ELF-1 (cell line): Measurements from ENCODE around the gene PHACTR1.
"Not testable (repeated sequence)": the region's sequence is repeated elsewhere in the genome, so short reads cannot be mapped to it uniquely, and the experiment has no call there.

Experiments
- DNase-seq: peaks from one replicate; pipeline ENCODE4 v3.0.0-alpha.2; 2016; ENCODE audit warnings: low read depth, low spot score

The PHACTR1 gene

GRCh38 chr6:13304580-13305260 is 588.2 kb downstream of the PHACTR1 start:
- no peak for DNase-seq

GRCh38 chr6:13305288-13305687 is 588.7 kb downstream of the PHACTR1 start:
- no peak for DNase-seq

GRCh38 chr6:13305791-13306190 is 589.2 kb downstream of the PHACTR1 start:
- no peak for DNase-seq

DNA sequence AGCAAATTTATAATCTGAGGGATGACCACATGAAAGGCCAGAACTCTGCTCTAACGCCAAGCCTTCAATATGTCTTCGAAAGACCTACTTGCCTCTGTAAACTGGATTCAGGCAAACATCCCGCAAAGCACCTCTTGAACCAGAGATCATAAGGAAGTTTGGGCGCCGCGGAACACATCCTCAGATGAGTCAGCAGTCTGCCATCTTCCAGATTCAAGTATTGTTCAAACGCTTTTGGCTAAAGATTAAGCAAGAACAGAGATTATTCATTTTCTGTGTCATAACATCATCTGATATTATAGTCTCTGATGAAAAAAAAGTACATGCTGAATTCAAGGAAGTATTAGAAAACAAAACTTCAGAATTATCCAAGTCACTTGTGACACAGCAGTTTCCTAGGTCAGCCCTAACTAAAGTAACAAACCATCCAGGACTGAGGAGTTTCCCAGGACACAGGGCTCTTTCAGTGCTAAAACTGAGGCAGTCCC is 591.0 kb downstream of the PHACTR1 start:
- no peak for DNase-seq

DNA sequence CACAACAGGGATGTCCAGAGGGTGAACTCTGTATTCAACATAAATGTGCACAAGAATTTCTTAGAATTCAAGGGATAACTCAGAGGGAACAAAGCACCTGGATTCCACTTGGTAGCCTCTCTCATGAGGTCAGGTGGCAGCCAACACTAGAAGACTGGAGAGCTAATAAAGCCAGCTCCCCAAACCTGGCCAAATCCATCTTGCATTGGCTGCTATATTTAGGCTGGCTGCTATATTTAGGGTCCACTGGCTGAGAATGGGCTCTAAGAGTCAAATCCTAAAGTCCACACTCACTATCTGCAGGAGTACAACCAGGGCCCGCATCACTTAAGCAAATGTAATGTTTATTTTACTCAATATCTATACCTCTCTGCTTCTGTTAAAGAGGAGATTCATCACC is 591.8 kb downstream of the PHACTR1 start:
- DNase-seq, result no peak

GRCh38 chr6:13311155-13311554 is 594.6 kb downstream of the PHACTR1 start:
- no peak for DNase-seq

DNA sequence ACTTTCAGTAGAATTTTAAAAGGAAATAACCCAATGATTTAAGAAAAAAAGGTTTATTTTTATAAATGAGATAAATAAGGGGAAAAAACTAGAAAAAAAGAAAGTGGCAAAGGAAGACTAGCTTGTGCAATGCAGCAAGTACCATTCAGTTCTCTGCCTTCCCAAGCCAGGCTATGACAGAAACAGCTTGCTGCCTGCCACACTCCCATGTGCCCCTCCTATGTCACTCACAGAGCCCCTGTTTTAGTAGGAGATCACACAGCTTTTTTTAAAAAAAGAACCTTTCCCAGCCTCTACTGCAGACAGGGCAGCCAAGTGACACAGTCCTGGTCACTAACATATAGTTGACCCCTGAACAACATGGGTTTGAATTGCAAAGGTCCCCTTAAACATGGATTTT is 598.2 kb downstream of the PHACTR1 start:
- no peak for DNase-seq

GRCh38 chr6:13315896-13316295 is 599.3 kb downstream of the PHACTR1 start:
- DNase-seq, result no peak

DNA sequence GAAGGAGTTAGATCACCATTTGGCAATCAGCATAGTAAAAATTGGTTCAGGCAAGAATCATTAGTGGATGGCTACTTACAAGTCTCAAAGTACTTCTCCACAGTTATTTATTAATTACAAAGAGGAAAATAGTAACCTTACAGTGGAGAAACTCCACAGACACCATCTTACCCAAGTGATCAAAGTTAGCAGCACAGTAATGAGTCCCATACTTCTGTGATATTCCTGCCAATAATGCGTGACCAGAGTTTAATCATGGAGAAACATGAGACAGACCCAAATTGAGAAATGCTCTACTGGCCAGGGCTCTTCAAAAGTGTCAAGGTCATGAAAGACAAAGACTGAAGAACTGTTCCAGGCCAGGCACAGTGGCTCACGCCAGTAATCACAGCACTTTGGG is 602.3 kb downstream of the PHACTR1 start:
- no peak for DNase-seq

- no peak for DNase-seq
Observed at GRCh38 chr6:13319891-13320564, 603.5 kb downstream of the PHACTR1 start.

DNA sequence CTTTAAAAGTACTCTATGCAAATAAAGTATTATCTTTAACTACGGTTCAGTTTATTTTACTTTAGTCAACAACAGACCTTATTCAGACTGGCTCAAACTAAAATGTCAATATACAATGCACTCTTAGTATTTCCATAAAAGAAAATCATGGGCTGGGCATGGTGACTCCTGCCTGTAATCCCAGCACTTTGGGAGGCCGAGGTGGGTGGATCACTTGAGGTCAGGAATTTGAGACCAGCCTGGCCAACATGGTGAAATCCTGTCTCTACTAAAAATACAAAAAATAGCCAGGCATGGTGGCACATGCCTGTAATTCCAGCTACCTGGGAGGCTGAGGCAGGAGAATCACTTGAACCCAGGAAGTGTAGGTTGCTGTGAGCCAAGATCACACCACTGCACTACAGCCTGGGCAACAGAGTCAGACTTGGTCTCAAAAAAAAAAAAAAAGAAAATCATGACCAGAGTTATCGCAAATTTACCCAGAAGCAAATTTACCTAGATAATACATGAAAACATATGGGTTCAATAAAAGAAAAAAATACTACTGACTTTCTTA is 609.5 kb downstream of the PHACTR1 start:
- DNase-seq, result not testable (repeated sequence)

- no peak for DNase-seq
Observed at GRCh38 chr6:13327691-13328075, 611.1 kb downstream of the PHACTR1 start.

GRCh38 chr6:13328076-13328874 is 611.7 kb downstream of the PHACTR1 start, which contains the start of gene TBC1D7:
TBC1D7 (minus strand) TSS chr6:13328537; CDS start chr6:13326898, 1,639 bp downstream.
- peak; percentile 97 for DNase-seq

GRCh38 chr6:13328875-13329183 is 612.3 kb downstream of the PHACTR1 start:
- no peak for DNase-seq

GRCh38 chr6:13331516-13332348 is 615.2 kb downstream of the PHACTR1 start:
- DNase-seq, result no peak

GRCh38 chr6:13332349-13332706 is 615.8 kb downstream of the PHACTR1 start:
- DNase-seq, result no peak

- peak; percentile 30 for DNase-seq
Observed at GRCh38 chr6:13334953-13335352, 618.4 kb downstream of the PHACTR1 start.

DNA sequence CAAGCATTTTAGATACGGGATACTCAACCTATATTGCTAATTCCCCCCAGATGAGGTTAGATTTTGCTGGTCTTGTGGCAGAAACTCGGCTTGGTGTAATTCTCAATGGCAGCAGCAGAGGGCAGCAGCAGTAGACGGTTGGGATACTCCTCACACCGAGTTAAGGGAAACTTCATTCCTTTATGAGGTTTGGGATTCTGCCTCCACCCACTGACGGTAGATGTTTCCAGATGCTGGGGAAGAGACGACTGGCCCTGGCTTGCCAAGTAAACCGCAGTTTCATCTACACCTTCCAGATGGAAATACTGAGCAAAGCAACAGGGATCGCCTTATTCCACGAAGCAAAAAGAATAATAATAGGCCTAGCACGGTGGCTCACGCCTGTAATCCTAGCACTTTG is 620.0 kb downstream of the PHACTR1 start:
- DNase-seq, result peak; percentile 90

DNA sequence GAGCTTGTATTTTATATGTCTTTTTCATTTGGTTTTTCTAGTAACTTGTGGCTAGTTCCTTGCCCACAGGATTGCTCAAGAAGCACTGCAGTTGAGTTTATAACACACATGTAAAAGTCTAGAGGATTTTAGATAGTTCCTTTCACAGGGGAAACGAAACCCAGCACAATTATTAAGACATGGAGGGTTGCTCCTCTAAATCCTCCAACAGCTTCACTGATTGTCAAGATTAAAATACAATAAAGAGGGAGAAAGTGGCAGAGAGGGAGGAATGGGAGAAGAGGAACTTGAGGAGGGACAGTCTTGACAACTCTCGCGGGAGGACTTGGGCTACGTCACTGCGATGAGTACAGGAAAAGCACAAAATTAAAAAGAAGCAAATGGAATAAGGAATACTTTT is 621.5 kb downstream of the PHACTR1 start:
- no peak for DNase-seq
